HFFc6 (cell line): ENCODE measurements around the gene CROCC. TPM values are rescaled to one million over a fixed set of nuclear protein-coding genes. Genes with fewer than 3 reads are reported as not detected.

Source experiments
- DNase-seq: peaks from one replicate; pipeline ENCODE4 v3.0.0-alpha.2; 2018
- H3K27ac Mint-ChIP-seq: 2 replicates; pipeline ENCODE4 v1.8.0; 2020; ENCODE audit warnings: mild to moderate bottlenecking, mixed read lengths
- H3K27me3 Mint-ChIP-seq: 2 replicates; pipeline ENCODE4 v1.8.0; 2021; ENCODE audit warnings: mild to moderate bottlenecking, moderate library complexity, mixed read lengths; ENCODE audit not compliant: insufficient read depth
- H3K36me3 Mint-ChIP-seq: 2 replicates; pipeline ENCODE4 v1.8.0; 2021; ENCODE audit warnings: low read depth, mixed read lengths
- H3K4me1 Mint-ChIP-seq: 2 replicates; pipeline ENCODE4 v1.8.0; 2020; ENCODE audit warnings: low read depth, mixed read lengths
- H3K4me3 Mint-ChIP-seq: 2 replicates; pipeline ENCODE4 v1.8.0; 2020; ENCODE audit warnings: mild to moderate bottlenecking, moderate library complexity, mixed read lengths
- H3K9me3 Mint-ChIP-seq: 2 replicates; pipeline ENCODE4 v1.8.0; 2020; ENCODE audit warnings: mild to moderate bottlenecking, mixed read lengths
- total RNA-seq, 6 experiments: library from RNA; stranded (reverse); fragmentation: NEBNext Ultra II Directional; extraction: Animal tissue kit (Norgen Biotek cat#: 25700); gene quantifications; 2 replicates in 1 of 6; 3 replicates in 5 of 6; pipeline ENCODE4 v1.2.3, GENCODE V29; 2021
- TF ChIP-seq, protein P1 (sequence below): fragments of 200-600 bp; sonication (generic); IDR thresholded peaks from 2 replicates; pipeline ENCODE4 v1.5.0; 2021; ENCODE audit warnings: antibody characterized with exemption, mild to moderate bottlenecking

CROCC gene
- total RNA-seq, 6 experiments from 2014 or later: 10.3 to 14.6 (median 12.5) TPM

GRCh38 chr1:16989676-16990391 lies 68.1 kb downstream of the CROCC start:
- Mint-ChIP-seq H3K27ac (no peak overlapping the region), H3K27me3 (no peaks in the 10 kb centered on the region; the same call in none of the 2 replicates), H3K9me3 (no peaks in the 10 kb centered on the region), H3K4me3 (no peak overlapping the region), H3K36me3 (no peaks in the 10 kb centered on the region), H3K4me1 (peaks cover 1% of the 10 kb centered on the region)
- TF ChIP-seq, protein P1, sequence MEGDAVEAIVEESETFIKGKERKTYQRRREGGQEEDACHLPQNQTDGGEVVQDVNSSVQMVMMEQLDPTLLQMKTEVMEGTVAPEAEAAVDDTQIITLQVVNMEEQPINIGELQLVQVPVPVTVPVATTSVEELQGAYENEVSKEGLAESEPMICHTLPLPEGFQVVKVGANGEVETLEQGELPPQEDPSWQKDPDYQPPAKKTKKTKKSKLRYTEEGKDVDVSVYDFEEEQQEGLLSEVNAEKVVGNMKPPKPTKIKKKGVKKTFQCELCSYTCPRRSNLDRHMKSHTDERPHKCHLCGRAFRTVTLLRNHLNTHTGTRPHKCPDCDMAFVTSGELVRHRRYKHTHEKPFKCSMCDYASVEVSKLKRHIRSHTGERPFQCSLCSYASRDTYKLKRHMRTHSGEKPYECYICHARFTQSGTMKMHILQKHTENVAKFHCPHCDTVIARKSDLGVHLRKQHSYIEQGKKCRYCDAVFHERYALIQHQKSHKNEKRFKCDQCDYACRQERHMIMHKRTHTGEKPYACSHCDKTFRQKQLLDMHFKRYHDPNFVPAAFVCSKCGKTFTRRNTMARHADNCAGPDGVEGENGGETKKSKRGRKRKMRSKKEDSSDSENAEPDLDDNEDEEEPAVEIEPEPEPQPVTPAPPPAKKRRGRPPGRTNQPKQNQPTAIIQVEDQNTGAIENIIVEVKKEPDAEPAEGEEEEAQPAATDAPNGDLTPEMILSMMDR: no peak
- no peak for DNase-seq

DNA sequence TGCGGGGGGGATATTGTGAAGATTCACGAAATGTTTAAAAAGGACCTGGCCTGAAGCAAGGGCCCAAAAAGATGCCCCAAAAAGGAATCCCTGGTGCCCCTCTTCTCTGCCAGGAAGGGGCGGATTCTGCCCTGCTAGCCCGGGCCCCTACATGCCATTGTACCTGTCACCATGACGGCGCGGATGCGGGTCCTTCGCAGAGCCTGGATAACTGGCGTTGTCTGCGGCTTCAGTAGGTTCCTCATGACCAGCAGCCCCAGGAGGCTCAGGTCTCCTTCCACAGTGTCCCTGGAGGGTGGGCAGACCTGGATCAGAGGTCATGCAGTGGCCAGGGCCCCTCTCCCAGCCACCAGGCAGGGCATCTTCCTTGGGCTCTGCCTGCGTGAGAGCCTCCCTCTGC lies 69.8 kb downstream of the CROCC start:
- Mint-ChIP-seq H3K4me1 (no peaks in the 10 kb centered on the region), H3K36me3 (no peaks in the 10 kb centered on the region), H3K9me3 (no peaks in the 10 kb centered on the region), H3K4me3 (no peak overlapping the region), H3K27ac (no peak overlapping the region), H3K27me3 (peaks cover 1% of the 10 kb centered on the region)
- TF ChIP-seq, protein P1: no peak
- DNase-seq: no peak

DNA sequence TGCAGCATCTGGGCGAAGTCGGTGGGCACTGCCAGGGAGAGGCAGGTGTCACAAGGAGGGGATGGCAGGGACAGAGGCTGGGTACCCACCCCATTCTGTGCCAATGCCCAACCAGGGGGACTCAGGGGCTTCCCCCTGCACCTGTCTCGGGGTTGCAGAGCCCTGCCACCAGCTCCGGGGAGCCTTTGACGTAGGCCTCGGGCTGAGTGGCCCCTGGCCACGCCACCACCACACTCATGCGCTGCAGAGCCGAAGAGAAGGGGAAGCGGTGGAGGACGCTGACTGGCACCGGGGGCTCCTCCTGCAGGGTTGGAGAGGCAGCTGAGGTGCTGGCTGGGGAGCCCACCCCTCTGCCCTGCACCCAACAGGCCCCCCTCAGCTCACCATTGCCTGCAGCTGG lies 70.4 kb downstream of the CROCC start:
- DNase-seq: no peak
- no peaks in the 10 kb centered on the region for H3K4me1 Mint-ChIP-seq
- H3K27me3 Mint-ChIP-seq: peaks cover 1% of the 10 kb centered on the region
- TF ChIP-seq, protein P1: no peak
- no peak overlapping the region for H3K27ac Mint-ChIP-seq
- no peak overlapping the region for H3K4me3 Mint-ChIP-seq
- no peaks in the 10 kb centered on the region for H3K36me3 Mint-ChIP-seq
- no peaks in the 10 kb centered on the region for H3K9me3 Mint-ChIP-seq

- Mint-ChIP-seq H3K4me1 (no peaks in the 10 kb centered on the region), H3K4me3 (no peak overlapping the region), H3K9me3 (no peaks in the 10 kb centered on the region), H3K27me3 (peaks cover 1% of the 10 kb centered on the region), H3K27ac (no peak overlapping the region), H3K36me3 (no peaks in the 10 kb centered on the region)
- no peak for DNase-seq
- TF ChIP-seq, protein P1: no peak
These were observed 70.9 kb downstream of the CROCC start for GRCh38 chr1:16992675-16993074.

DNA sequence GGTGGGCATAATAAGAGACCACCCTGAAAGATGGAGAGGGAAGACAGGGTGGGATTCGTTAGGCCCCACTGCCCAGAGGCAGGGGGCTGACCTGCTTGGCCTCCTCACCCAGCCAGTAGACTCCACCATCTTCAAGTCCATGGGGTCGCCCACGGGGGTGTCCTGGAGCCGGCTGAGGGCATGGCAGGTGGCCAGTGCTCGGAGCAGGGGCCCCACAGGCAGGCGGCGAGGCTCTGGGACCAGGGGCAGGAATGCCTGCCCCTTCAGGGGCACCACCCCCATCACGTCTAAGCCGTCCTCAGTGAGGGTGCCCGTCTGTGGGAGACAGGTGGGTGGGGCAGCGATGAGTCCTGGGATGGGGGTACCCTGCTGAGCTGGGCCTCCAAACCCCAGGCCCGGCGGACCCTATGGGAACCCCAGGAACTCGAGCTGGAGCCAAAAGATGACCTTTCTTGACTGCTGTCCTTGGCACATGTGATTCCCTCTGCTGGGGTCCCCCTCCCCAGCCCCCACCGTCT lies 71.8 kb downstream of the CROCC start:
- peaks cover 1% of the 10 kb centered on the region for H3K27me3 Mint-ChIP-seq
- peaks cover 4% of the 10 kb centered on the region for H3K36me3 Mint-ChIP-seq
- no peak overlapping the region for H3K27ac Mint-ChIP-seq
- DNase-seq: no peak
- TF ChIP-seq, protein P1: no peak
- no peaks in the 10 kb centered on the region for H3K9me3 Mint-ChIP-seq
- H3K4me3 Mint-ChIP-seq: no peak overlapping the region
- H3K4me1 Mint-ChIP-seq: no peaks in the 10 kb centered on the region
